GM12878 (cell line): ENCODE results near the gene FILIP1L.

ENCODE experiments used
- ATF2 ChIP-seq: IDR thresholded peaks from 2 replicates; pipeline ENCODE4 v1.6.1; 2012; ENCODE audit warnings: low read length, inconsistent platforms
- E2F4 ChIP-seq: IDR thresholded peaks from 2 replicates; pipeline ENCODE4 v1.6.1; 2012; ENCODE audit warnings: low read depth, low read length, improper control_type of control experiment
- EZH2 ChIP-seq: IDR thresholded peaks from 2 replicates; pipeline ENCODE4 v1.6.1; 2012; ENCODE audit warnings: low read depth, mild to moderate bottlenecking, control low read depth, inconsistent platforms, low read length, borderline replicate concordance; ENCODE audit not compliant: control insufficient read depth
- JUND ChIP-seq: IDR thresholded peaks from 2 replicates; pipeline ENCODE4 v1.6.1; 2012; ENCODE audit warnings: low read depth, mild to moderate bottlenecking, low read length, improper control_type of control experiment, moderate library complexity
- KAT2A ChIP-seq: conservative IDR thresholded peaks from 2 replicates; pipeline ENCODE4 v1.6.1; 2011; ENCODE audit warnings: low read depth, low read length; ENCODE audit not compliant: control insufficient read depth
- RAD21 ChIP-seq: IDR thresholded peaks from 2 replicates; pipeline ENCODE4 v1.6.1; 2011; ENCODE audit warnings: mild to moderate bottlenecking, low read depth, low read length, moderate library complexity; ENCODE audit not compliant: insufficient read depth
- RBBP5 ChIP-seq: fragments of 200-600 bp; sonication (generic); conservative IDR thresholded peaks from 2 replicates; pipeline ENCODE4 v1.6.1; 2016
- RFX5 ChIP-seq: IDR thresholded peaks from 2 replicates; pipeline ENCODE4 v1.6.1; 2011; ENCODE audit warnings: low read depth, low read length, improper control_type of control experiment
- TARDBP ChIP-seq: IDR thresholded peaks from 2 replicates; pipeline ENCODE4 v1.6.1; 2016; ENCODE audit warnings: borderline replicate concordance
- ZNF687 ChIP-seq: fragments of 450-650 bp; IDR thresholded peaks from 2 replicates; pipeline ENCODE4 v1.6.1; 2017; ENCODE audit warnings: mild to moderate bottlenecking, moderate library complexity

- TF ChIP-seq EZH2 (no peak), RAD21 (no peak), JUND (no peak), KAT2A (no peak), E2F4 (no peak), RBBP5 (no peak), TARDBP (no peak), ZNF687 (no peak), ATF2 (no peak), RFX5 (no peak)
Observed at GRCh38 chr3:99929745-99930139, 184.6 kb downstream of the FILIP1L start.
